ENCODE data around the gene STAT1.

- TF ChIP-seq YY1 (IDR thresholded peaks at IDR 0.05; ENCODE audit: extremely low read depth, insufficient replicate concordance, low read depth, low read length) (no peak), CTCF (IDR thresholded peaks at IDR 0.05 in 2 of 3, conservative IDR thresholded peaks at IDR 0.05 in 1 of 3; ENCODE audit: borderline replicate concordance in 1 of 3, insufficient read depth in 1 of 3, low read depth in 2 of 3, low read length in 2 of 3) (no peak), POLR2A (IDR thresholded peaks at IDR 0.05; ENCODE audit: borderline replicate concordance, extremely low read depth, insufficient read depth, insufficient read length) (no peak), SIN3A (IDR thresholded peaks at IDR 0.05; ENCODE audit: low read depth) (no peak), EZH2 (IDR thresholded peaks at IDR 0.05) (no peak), ELF1 (IDR thresholded peaks at IDR 0.05; ENCODE audit: borderline replicate concordance, low read depth) (no peak), RAD21 (IDR thresholded peaks at IDR 0.05; ENCODE audit: low read depth) (no peak)
- TF ChIP-seq, protein P1, sequence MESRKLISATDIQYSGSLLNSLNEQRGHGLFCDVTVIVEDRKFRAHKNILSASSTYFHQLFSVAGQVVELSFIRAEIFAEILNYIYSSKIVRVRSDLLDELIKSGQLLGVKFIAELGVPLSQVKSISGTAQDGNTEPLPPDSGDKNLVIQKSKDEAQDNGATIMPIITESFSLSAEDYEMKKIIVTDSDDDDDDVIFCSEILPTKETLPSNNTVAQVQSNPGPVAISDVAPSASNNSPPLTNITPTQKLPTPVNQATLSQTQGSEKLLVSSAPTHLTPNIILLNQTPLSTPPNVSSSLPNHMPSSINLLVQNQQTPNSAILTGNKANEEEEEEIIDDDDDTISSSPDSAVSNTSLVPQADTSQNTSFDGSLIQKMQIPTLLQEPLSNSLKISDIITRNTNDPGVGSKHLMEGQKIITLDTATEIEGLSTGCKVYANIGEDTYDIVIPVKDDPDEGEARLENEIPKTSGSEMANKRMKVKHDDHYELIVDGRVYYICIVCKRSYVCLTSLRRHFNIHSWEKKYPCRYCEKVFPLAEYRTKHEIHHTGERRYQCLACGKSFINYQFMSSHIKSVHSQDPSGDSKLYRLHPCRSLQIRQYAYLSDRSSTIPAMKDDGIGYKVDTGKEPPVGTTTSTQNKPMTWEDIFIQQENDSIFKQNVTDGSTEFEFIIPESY (IDR thresholded peaks at IDR 0.05; ENCODE audit: extremely low read depth, insufficient replicate concordance, low read length): no peak
- TF ChIP-seq, protein P2, sequence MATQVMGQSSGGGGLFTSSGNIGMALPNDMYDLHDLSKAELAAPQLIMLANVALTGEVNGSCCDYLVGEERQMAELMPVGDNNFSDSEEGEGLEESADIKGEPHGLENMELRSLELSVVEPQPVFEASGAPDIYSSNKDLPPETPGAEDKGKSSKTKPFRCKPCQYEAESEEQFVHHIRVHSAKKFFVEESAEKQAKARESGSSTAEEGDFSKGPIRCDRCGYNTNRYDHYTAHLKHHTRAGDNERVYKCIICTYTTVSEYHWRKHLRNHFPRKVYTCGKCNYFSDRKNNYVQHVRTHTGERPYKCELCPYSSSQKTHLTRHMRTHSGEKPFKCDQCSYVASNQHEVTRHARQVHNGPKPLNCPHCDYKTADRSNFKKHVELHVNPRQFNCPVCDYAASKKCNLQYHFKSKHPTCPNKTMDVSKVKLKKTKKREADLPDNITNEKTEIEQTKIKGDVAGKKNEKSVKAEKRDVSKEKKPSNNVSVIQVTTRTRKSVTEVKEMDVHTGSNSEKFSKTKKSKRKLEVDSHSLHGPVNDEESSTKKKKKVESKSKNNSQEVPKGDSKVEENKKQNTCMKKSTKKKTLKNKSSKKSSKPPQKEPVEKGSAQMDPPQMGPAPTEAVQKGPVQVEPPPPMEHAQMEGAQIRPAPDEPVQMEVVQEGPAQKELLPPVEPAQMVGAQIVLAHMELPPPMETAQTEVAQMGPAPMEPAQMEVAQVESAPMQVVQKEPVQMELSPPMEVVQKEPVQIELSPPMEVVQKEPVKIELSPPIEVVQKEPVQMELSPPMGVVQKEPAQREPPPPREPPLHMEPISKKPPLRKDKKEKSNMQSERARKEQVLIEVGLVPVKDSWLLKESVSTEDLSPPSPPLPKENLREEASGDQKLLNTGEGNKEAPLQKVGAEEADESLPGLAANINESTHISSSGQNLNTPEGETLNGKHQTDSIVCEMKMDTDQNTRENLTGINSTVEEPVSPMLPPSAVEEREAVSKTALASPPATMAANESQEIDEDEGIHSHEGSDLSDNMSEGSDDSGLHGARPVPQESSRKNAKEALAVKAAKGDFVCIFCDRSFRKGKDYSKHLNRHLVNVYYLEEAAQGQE (IDR thresholded peaks at IDR 0.05; ENCODE audit: low read depth): no peak
Measured at GRCh38 chr2:190920085-190920484, 93.9 kb downstream of the STAT1 start.

Data from HCT116 (cell line).